GM18517 (cell line): ENCODE results near the gene COX6B1.
"Not testable (repeated sequence)": the region's sequence is repeated elsewhere in the genome, so short reads cannot be mapped to it uniquely, and the experiment has no call there.

ENCODE experiments used
- ATAC-seq: cut with Tn5 transposase; IDR thresholded peaks from one replicate; pipeline ENCODE4 v1.9.1; 2021; ENCODE audit warnings: mild to moderate bottlenecking, moderate library complexity; ENCODE audit not compliant: unreplicated experiment

COX6B1 gene

DNA sequence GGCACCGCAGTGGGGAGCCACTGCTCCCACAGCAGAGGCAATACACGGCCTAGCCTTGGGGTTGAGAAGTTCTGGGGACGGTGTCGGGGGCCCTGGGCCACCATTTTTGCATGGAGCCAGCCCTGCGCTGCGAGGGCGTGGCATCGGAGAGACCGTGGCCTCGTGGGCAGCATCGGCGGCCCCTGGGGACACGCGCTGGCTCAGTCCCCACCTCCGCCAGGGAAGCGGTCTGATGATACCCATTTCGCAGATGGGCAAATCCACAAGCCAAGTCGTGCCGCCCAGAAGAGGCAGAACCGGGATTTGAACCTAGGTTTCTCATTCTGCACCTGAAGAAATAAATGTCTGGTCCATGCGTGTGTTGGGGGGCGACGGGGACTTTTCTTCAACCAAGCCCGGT lies 17.0 kb downstream of the COX6B1 start:
- ATAC-seq, result no peak

GRCh38 chr19:35665604-35666003 lies 17.5 kb downstream of the COX6B1 start:
- no peak for ATAC-seq

GRCh38 chr19:35666251-35666913 lies 18.3 kb downstream of the COX6B1 start, which contains the start of gene UPK1A:
Gene UPK1A, plus strand, starts transcription at chr19:35666517. Its CDS starts 296 bp downstream, at chr19:35666813.
- ATAC-seq, result no peak

GRCh38 chr19:35669566-35669965 lies 21.4 kb downstream of the COX6B1 start:
- no peak for ATAC-seq

DNA sequence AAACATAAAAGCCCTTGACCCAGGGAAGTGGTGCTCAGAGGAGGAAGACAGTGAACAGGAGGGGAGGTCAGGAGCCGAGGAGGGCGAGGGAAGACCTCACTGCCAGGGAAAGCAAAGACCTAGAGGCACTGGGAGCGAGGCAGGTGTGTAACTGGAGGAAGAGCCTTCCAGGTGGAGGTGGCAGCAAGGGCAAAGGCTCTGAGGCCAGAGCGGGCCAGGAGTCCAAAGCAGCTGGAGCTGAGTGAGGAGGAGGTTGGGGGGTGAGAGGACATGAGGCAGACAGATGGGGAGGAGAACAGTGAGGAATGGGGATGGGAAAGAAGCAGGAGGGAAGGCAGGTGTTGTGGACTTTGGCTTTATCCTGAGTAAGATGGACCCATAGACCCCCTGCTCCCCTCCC lies 21.9 kb downstream of the COX6B1 start:
- no peak for ATAC-seq

- ATAC-seq, result no peak
Measured at GRCh38 chr19:35670686-35671085, 22.6 kb downstream of the COX6B1 start.

GRCh38 chr19:35671818-35672217 lies 23.7 kb downstream of the COX6B1 start:
- no peak for ATAC-seq

DNA sequence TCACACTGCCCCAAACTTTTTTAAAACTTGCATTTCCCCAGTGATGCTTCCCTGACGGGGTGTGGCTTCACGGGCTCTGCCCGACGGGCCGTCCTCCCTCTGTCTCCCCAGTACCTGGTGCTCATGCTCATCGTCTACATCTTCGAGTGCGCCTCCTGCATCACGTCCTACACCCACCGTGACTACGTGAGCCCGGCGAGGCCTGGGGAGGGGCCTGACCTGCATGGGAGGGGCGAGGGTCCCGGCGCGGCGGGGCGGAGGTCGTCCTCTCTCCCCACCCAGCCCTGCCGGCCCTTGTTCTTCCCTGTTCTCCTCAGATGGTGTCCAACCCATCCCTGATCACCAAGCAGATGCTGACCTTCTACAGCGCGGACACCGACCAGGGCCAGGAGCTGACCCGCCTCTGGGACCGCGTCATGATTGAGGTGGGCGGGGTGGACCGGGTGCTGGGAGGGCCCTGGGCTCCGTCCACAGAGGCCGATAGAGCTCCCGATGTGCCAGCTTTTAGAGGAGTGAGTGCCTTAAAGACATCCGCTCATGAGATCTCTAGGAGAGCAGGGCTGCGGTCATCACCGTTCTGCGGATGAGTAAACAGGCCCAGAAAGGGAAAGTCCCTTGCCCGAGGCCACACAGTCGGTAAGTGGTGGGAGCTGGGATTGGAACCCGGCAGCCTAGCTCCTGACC lies 25.1 kb downstream of the COX6B1 start:
- ATAC-seq, result no peak

DNA sequence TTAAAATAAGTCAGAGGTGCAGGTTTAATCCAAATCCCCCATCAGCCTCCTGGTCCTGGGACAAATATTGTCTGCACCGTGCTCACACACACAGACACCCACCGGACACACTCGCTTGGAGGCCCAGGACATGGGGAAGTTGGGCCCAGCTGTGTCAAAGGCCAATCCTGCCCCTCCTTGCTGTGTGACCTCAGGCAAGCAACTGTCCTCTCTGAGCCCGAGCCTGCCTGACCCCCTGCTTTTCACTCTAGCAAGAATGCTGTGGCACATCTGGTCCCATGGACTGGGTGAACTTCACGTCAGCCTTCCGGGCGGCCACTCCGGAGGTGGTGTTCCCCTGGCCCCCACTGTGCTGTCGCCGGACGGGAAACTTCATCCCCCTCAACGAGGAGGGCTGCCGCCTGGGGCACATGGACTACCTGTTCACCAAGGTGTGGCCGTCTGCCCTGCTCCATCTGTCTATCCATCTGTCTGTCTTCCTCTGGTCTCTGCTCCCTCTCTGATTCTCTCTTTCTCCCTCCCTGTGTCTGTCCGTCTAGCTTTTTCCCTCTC lies 27.5 kb downstream of the COX6B1 start:
- no peak for ATAC-seq

GRCh38 chr19:35689836-35690235 lies 41.7 kb downstream of the COX6B1 start:
- no peak for ATAC-seq

DNA sequence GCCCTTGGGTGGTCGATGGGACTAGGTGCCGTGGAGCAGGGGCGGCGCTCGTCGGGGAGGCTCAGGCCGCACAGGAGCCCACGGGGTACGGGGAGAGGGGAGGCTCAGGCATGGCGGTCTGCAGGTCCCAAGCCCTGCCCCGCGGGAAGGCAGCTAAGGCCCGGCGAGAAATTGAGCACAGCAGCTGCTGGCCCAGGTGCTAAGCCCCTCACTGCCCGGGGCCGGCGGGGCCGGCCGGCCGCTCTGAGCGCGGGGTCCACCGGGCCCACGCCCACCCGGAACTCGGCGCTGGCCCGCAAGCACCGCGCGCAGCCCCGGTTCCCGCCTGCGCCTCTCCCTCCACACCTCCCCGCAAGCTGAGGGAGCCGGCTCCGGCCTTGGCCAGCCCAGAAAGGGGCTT lies 43.0 kb downstream of the COX6B1 start:
- ATAC-seq, result not testable (repeated sequence)

GRCh38 chr19:35692010-35692409 lies 43.9 kb downstream of the COX6B1 start:
- no peak for ATAC-seq

- ATAC-seq, result peak; percentile 13
Measured at GRCh38 chr19:35693422-35693821, 45.3 kb downstream of the COX6B1 start.

- peak; percentile 87 for ATAC-seq
Measured at GRCh38 chr19:35693835-35694599, 45.9 kb downstream of the COX6B1 start.

DNA sequence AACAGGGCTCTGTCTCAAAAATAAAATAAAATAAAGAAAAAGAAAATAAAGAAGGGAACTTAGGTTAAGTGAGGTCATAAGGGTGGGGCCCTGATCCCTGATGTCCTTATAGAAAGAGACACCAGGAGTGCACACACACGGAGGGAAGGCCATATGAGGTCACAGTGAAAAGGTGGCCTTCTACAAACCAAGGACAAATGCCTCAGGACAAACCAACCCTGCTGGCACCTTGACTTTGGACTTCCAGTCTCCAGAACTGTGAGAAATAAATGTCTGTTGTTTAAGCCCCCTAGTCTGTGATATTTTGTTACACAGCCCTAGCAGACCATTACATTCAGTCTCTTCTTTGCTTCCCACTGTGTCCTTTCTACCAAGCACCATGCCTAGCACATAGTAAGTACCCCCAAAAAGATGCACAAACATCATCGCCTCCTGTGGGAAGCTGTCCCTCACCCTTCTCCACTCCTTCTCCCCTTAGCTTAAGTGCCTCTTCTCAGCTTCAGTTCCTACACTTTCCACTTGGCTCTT lies 47.8 kb downstream of the COX6B1 start:
- ATAC-seq, result no peak

DNA sequence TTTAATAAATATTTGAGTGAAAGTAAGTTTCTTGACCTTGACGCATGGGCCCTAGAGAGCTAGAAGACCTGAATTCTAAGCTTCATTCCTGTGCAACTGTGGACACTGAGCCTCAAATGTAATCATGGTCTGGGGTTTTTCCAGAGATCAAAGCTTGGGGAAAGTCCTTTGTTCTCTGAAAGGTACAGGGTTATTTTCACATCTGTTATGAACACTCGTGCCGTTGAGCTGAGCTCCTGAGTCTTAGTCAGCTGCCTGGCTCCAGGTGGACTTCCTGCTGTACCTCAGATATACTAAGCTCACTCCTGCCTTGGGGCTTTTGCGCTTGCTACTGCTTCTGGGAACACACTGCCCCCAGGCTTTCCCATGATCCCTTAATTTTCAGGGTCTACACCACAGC lies 48.7 kb downstream of the COX6B1 start:
- ATAC-seq, result no peak

DNA sequence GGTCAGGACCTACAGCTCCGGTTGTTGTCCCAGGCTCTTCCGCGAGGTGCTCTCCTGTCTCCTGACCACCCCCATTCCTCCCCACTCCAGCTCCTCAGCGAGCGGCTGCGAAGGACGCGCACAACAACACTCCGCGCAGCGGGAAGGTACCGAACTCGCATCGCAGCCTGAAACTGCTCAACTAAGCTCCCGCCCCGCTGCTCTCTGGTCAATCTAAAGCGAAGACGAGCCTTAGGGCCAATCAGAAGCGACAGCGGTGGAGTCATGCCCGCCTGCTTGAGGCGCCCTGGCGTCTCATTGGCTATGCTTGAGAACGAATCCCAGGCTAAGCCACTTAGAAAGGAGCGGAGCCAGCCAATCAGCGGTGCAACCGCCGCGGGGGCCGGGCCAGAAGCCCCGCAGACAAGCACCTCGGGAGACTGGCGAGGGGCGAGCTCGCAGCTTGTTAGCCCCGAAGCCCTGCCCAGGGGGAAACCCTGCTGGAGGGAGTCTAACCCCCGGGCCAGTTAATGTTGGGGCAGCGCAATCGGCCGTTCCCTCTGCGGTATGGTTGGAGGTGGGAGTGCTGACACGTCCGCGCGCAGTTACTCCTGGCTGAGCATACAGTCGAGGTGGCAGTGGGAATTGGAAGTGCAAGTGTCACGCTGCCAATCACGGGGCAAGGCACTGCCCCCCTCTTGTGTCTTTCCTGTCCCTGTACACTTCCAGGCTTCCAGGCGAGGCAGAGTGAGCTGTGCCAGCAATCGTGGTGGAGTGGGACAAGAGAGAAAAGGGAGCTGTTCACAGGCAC lies 54.3 kb downstream of the COX6B1 start:
- peak; percentile 96 for ATAC-seq

GRCh38 chr19:35703343-35703742 lies 55.2 kb downstream of the COX6B1 start:
- no peak for ATAC-seq

- ATAC-seq, result no peak
Measured at GRCh38 chr19:35704218-35704617, 56.1 kb downstream of the COX6B1 start, which contains the start of gene ZBTB32. Gene ZBTB32, plus strand, starts transcription at chr19:35704558. Its CDS starts 10,069 bp downstream, at chr19:35714627.
